BJ (cell line): Measurements from ENCODE around the gene SLC3A2. TPM values are rescaled to one million over a fixed set of nuclear protein-coding genes. Genes with fewer than 3 reads are reported as not detected.

Source experiments
- CTCF ChIA-PET: fragments of 350-600 bp; formaldehyde crosslinking; extraction: SDS; loops from one replicate; lab custom pipeline; 2021; ENCODE audit warnings: antibody characterized with exemption, inconsistent platforms; lab: Yijun Ruan, JAX
- POLR2A ChIA-PET: fragments of 300-600 bp; sonication (Branson Sonifier 250); formaldehyde crosslinking; extraction: SDS; loops from one replicate; lab custom pipeline; 2021; ENCODE audit warnings: antibody characterized with exemption; lab: Charles Lee
- DNase-seq: peaks from one replicate; pipeline ENCODE4 v3.0.0-alpha.2; 2011; ENCODE audit warnings: low read depth
- H3K27me3 ChIP-seq: 2 replicates; pipeline ENCODE4 v1.6.0; 2011; ENCODE audit warnings: low read length; ENCODE audit not compliant: control insufficient read depth, insufficient read depth
- H3K36me3 ChIP-seq: 2 replicates; pipeline ENCODE4 v1.5.1; 2011; ENCODE audit warnings: low read length; ENCODE audit not compliant: control insufficient read depth, insufficient read depth
- H3K4me3 ChIP-seq: 2 replicates; pipeline ENCODE4 v1.5.1; 2011; ENCODE audit warnings: low read depth, mild to moderate bottlenecking, control low read depth, low read length
- CTCF ChIP-seq: IDR thresholded peaks from 2 replicates; pipeline ENCODE4 v1.5.1; 2011; ENCODE audit warnings: low read depth, mild to moderate bottlenecking, control low read depth, inconsistent platforms, low read length, moderate library complexity; ENCODE audit not compliant: insufficient read depth
- polyA plus RNA-seq: library from polyadenylated mRNA; depleted of rRNA; stranded (reverse); fragments of >200 nt; gene quantifications from 2 replicates; pipeline ENCODE4 v1.2.3, GENCODE V29; 2011

SLC3A2 gene
- polyA plus RNA-seq, 1 experiment, result 535 TPM

GRCh38 chr11:62851807-62852522, 28.7 kb upstream of the SLC3A2 start:
- no peak overlapping the region for H3K4me3 ChIP-seq
- TF ChIP-seq CTCF, result no peak
- H3K36me3 ChIP-seq, result peaks cover 11% of the 10 kb centered on the region
- ChIA-PET POLR2A (no interaction called here), CTCF (interaction anchor here (1.3 kb wide), 2 partner anchors 11 to 66 kb away, joined by 3 to 4 read pairs; no protein-coding TSS in a partner anchor)
- DNase-seq, result no peak
- H3K27me3 ChIP-seq, result no peaks in the 10 kb centered on the region

GRCh38 chr11:62852523-62853188, 28.0 kb upstream of the SLC3A2 start:
- Histone ChIP-seq H3K4me3 (no peak overlapping the region), H3K36me3 (peaks cover 11% of the 10 kb centered on the region), H3K27me3 (no peaks in the 10 kb centered on the region)
- DNase-seq, result no peak
- CTCF ChIA-PET, result interaction anchor here (1.3 kb wide), 2 partner anchors 10 to 66 kb away, joined by 3 to 4 read pairs; no protein-coding TSS in a partner anchor
- TF ChIP-seq CTCF, result no peak
- POLR2A ChIA-PET, result no interaction called here

- CTCF ChIA-PET, result interaction anchor here (0.6 to 5.5 kb wide), 3 partner anchors 10 to 67 kb away, joined by 3 to 37 read pairs (median 9); partner anchors contain the start of gene TMEM179B
- peak overlapping the region; percentile 67; the same call in 1 of the 2 replicates for H3K4me3 ChIP-seq
- POLR2A ChIA-PET, result interaction anchor here (1.6 to 3.1 kb wide), 2 partner anchors 11 to 12 kb away, joined by 8 to 22 read pairs; no protein-coding TSS in a partner anchor
- TF ChIP-seq CTCF, result no peak
- H3K36me3 ChIP-seq, result peaks cover 11% of the 10 kb centered on the region
- no peak for DNase-seq
- no peaks in the 10 kb centered on the region for H3K27me3 ChIP-seq
These were observed 27.3 kb upstream of the SLC3A2 start for GRCh38 chr11:62853279-62853965.

- TF ChIP-seq CTCF, result no peak
- POLR2A ChIA-PET, result interaction anchor here (1.6 to 3.1 kb wide), 2 partner anchors 11 to 13 kb away, joined by 8 to 22 read pairs; no protein-coding TSS in a partner anchor
These were observed 26.5 kb upstream of the SLC3A2 start for GRCh38 chr11:62854013-62854824.

More at GRCh38 chr11:62854013-62854824, 26.5 kb upstream of the SLC3A2 start:
- CTCF ChIA-PET, result interaction anchor here (0.6 to 5.5 kb wide), 4 partner anchors 9 to 1542 kb away, joined by 3 to 37 read pairs (median 6); partner anchors contain the start of gene TMEM179B
- H3K36me3 ChIP-seq, result peaks cover 11% of the 10 kb centered on the region
- DNase-seq, result no peak
- no peaks in the 10 kb centered on the region for H3K27me3 ChIP-seq
- peak overlapping the region; percentile 67 for H3K4me3 ChIP-seq
